Measurements from ENCODE around the gene ADGRL4. TPM values are rescaled to one million over a fixed set of nuclear protein-coding genes. Genes with fewer than 3 reads are reported as not detected.

The ADGRL4 gene
- total RNA-seq = 34.7 and 58.7 TPM in 2 replicates

DNA sequence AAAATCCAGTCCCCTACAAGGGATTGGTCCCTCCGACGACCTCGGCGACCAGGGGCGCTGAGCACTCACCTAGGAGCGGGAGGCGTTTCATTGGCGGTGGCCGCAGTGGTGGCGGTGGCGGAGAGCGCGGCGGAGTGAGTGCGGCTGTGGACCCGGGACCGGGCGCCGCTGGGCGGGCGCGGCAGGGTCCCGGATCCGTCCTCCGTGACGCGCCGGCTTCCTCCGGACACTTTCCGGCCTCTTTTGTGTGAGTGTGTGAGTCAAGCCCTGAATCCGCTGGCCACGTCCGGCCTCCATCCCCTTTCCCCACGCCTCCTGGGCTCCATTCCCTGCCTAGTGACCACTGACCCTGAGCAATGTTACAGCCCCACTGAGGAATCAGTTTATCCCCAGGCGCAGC is at the start of gene ADGRL4:
ADGRL4 (minus strand) TSS at position 167 of the 400 bp plus-strand sequence; CDS start at position 91, 76 bp downstream.

